Measurements from ENCODE around the gene CCDC82. TPM values are rescaled to one million over a fixed set of nuclear protein-coding genes. Genes with fewer than 3 reads are reported as not detected.

CCDC82 gene
- total RNA-seq, 1 experiment from 2014 or later = 25.3 TPM

DNA sequence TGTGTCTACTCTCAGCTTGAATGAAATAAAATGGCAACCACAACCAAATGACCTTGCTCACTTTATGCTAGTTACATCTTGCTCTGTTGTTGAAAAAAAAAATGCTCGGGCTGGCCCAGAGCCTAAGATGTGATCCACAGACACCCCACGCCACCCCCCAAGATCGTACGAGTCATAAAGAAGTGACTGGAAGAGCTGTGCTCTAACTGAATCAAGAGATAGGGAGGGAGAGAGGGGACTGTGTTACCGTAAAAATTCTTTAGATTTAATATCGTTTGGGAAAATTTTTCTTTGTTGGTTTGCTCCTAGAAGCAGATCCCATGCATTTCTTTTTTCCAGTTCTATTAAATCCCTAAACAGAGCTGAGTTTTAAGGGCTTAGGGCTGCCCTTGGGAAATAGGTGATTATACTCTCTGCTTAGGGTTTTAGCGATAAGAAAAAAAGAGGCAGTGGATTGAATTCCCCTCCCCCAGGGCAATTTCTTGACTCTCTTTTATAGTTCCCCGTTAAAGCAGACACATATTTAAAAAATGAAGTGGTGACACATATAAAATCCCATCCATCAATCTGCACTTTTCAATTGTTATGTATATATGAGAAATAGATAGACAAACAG is 61.2 kb downstream of the CCDC82 start:
- ChIA-PET POLR2A (no interaction called here), CTCF (no interaction called here)
- in situ Hi-C loops (cut with HindIII; ENCODE audit: low pct_unique_long_range_greater_than_20kb, low sequenced_read_pairs) (no loop called here), intact Hi-C loops (cut with micrococcal nuclease; ENCODE audit: unreplicated experiment) (no loop called here)
- DNase-seq (ENCODE audit: low read depth, low spot score) (no peak), ATAC-seq (no peak)
- no TSS peak for BruUV-seq (replicated peaks)
- Histone ChIP-seq H3K27ac (ENCODE audit: low read length) (peak overlapping the region; percentile 57), H3K9me3 (ENCODE audit: control insufficient read depth, insufficient read depth, low read depth, low read length) (no peaks in the 10 kb centered on the region), H3K36me3 (ENCODE audit: control insufficient read depth, insufficient read depth, low read length) (no peaks in the 10 kb centered on the region), H3K27me3 (ENCODE audit: control insufficient read depth, insufficient read depth, low read length) (no peaks in the 10 kb centered on the region), H3K4me1 (ENCODE audit: control insufficient read depth, insufficient read depth, low read length) (peaks cover 29% of the 10 kb centered on the region), H3K4me3 (ENCODE audit: low read depth in 2 of 2, low read length in 2 of 2) (no peak overlapping the region)
- TF ChIP-seq SIN3A (IDR thresholded peaks at IDR 0.05; ENCODE audit: borderline replicate concordance, insufficient read depth, low read depth, low read length) (no peak), POLR2AphosphoS5 (IDR thresholded peaks at IDR 0.05; ENCODE audit: low read depth, low read length) (no peak), TCF7L2 (IDR thresholded peaks at IDR 0.05; ENCODE audit: low read depth, low read length) (no peak)
- TF ChIP-seq, protein P1, sequence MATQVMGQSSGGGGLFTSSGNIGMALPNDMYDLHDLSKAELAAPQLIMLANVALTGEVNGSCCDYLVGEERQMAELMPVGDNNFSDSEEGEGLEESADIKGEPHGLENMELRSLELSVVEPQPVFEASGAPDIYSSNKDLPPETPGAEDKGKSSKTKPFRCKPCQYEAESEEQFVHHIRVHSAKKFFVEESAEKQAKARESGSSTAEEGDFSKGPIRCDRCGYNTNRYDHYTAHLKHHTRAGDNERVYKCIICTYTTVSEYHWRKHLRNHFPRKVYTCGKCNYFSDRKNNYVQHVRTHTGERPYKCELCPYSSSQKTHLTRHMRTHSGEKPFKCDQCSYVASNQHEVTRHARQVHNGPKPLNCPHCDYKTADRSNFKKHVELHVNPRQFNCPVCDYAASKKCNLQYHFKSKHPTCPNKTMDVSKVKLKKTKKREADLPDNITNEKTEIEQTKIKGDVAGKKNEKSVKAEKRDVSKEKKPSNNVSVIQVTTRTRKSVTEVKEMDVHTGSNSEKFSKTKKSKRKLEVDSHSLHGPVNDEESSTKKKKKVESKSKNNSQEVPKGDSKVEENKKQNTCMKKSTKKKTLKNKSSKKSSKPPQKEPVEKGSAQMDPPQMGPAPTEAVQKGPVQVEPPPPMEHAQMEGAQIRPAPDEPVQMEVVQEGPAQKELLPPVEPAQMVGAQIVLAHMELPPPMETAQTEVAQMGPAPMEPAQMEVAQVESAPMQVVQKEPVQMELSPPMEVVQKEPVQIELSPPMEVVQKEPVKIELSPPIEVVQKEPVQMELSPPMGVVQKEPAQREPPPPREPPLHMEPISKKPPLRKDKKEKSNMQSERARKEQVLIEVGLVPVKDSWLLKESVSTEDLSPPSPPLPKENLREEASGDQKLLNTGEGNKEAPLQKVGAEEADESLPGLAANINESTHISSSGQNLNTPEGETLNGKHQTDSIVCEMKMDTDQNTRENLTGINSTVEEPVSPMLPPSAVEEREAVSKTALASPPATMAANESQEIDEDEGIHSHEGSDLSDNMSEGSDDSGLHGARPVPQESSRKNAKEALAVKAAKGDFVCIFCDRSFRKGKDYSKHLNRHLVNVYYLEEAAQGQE (IDR thresholded peaks at IDR 0.05; ENCODE audit: insufficient read depth in 1 of 2, low read depth in 2 of 2, low read length in 1 of 2) = no peak
- TF ChIP-seq, protein P2, sequence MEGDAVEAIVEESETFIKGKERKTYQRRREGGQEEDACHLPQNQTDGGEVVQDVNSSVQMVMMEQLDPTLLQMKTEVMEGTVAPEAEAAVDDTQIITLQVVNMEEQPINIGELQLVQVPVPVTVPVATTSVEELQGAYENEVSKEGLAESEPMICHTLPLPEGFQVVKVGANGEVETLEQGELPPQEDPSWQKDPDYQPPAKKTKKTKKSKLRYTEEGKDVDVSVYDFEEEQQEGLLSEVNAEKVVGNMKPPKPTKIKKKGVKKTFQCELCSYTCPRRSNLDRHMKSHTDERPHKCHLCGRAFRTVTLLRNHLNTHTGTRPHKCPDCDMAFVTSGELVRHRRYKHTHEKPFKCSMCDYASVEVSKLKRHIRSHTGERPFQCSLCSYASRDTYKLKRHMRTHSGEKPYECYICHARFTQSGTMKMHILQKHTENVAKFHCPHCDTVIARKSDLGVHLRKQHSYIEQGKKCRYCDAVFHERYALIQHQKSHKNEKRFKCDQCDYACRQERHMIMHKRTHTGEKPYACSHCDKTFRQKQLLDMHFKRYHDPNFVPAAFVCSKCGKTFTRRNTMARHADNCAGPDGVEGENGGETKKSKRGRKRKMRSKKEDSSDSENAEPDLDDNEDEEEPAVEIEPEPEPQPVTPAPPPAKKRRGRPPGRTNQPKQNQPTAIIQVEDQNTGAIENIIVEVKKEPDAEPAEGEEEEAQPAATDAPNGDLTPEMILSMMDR (IDR thresholded peaks at IDR 0.05) = no peak

GRCh38 chr11:96326959-96327358 is 62.8 kb downstream of the CCDC82 start:
- TF ChIP-seq, protein P1 (IDR thresholded peaks at IDR 0.05; ENCODE audit: insufficient read depth in 1 of 2, low read depth in 2 of 2, low read length in 1 of 2) = no peak
- TF ChIP-seq, protein P2 (IDR thresholded peaks at IDR 0.05) = no peak
- H3K36me3 ChIP-seq (ENCODE audit: control insufficient read depth, insufficient read depth, low read length) = no peaks in the 10 kb centered on the region
- no TSS peak for BruUV-seq (replicated peaks)
- ATAC-seq = no peak
- H3K9me3 ChIP-seq (ENCODE audit: control insufficient read depth, insufficient read depth, low read depth, low read length) = no peaks in the 10 kb centered on the region
- H3K27ac ChIP-seq (ENCODE audit: low read length) = 0 out of 2 replicates have a peak overlapping the region, but pooled peaks have one; percentile 7
- in situ Hi-C loops (cut with HindIII; ENCODE audit: low pct_unique_long_range_greater_than_20kb, low sequenced_read_pairs) (no loop called here), intact Hi-C loops (cut with micrococcal nuclease; ENCODE audit: unreplicated experiment) (no loop called here)
- peaks cover 26% of the 10 kb centered on the region for H3K4me1 ChIP-seq (ENCODE audit: control insufficient read depth, insufficient read depth, low read length)
- no peak for DNase-seq (ENCODE audit: low read depth, low spot score)
- ChIA-PET CTCF (no interaction called here), POLR2A (interaction anchor here (0.7 kb wide), 1 partner anchor 92 kb away, joined by 3 read pairs; no protein-coding TSS in a partner anchor)
- H3K27me3 ChIP-seq (ENCODE audit: control insufficient read depth, insufficient read depth, low read length) = no peaks in the 10 kb centered on the region
- no peak overlapping the region for H3K4me3 ChIP-seq (ENCODE audit: low read depth in 2 of 2, low read length in 2 of 2)

Data from Panc1 (cell line).